GM23248 (cell line): Measurements from ENCODE around the gene TFCP2L1. TPM values are rescaled to one million over a fixed set of nuclear protein-coding genes. Genes with fewer than 3 reads are reported as not detected.
"Not testable (repeated sequence)": the region's sequence is repeated elsewhere in the genome, so short reads cannot be mapped to it uniquely, and the experiment has no call there.

Experiments used
- DNase-seq: peaks from one replicate; pipeline ENCODE4 v3.0.0-alpha.2; 2015
- H2AFZ ChIP-seq: fragments of 200-600 bp; sonication (generic); 2 replicates; pipeline ENCODE4 v1.6.1; 2016; ENCODE audit warnings: antibody characterized with exemption
- H3F3A ChIP-seq: fragments of 200-600 bp; sonication (generic); 2 replicates; pipeline ENCODE4 v1.6.1; 2016; ENCODE audit warnings: mild to moderate bottlenecking, antibody characterized with exemption, mixed run types; ENCODE audit not compliant: insufficient read depth
- H3K27ac ChIP-seq: fragments of 200-600 bp; sonication (generic); 2 replicates; pipeline ENCODE4 v1.5.1; 2016; ENCODE audit warnings: mild to moderate bottlenecking
- H3K27me3 ChIP-seq: fragments of 200-600 bp; sonication (generic); replicated peaks from 2 replicates; pipeline ENCODE4 v1.6.1; 2016; ENCODE audit warnings: mild to moderate bottlenecking; ENCODE audit not compliant: insufficient read depth
- H3K36me3 ChIP-seq: fragments of 200-600 bp; sonication (generic); 2 replicates; pipeline ENCODE4 v1.6.1; 2016; ENCODE audit warnings: low read depth, mild to moderate bottlenecking
- H3K4me1 ChIP-seq: fragments of 200-600 bp; sonication (generic); 2 replicates; pipeline ENCODE4 v1.6.1; 2016; ENCODE audit warnings: mild to moderate bottlenecking; ENCODE audit not compliant: insufficient read depth
- H3K4me2 ChIP-seq: fragments of 200-600 bp; sonication (generic); one replicate; pipeline ENCODE4 v1.6.1; 2016; ENCODE audit warnings: mild to moderate bottlenecking; ENCODE audit not compliant: unreplicated experiment
- H3K4me3 ChIP-seq: fragments of 200-600 bp; sonication (generic); 2 replicates; pipeline ENCODE4 v1.5.1; 2016; ENCODE audit warnings: mild to moderate bottlenecking
- H3K79me2 ChIP-seq: fragments of 200-600 bp; sonication (generic); 2 replicates; pipeline ENCODE4 v1.6.1; 2016; ENCODE audit warnings: mild to moderate bottlenecking; ENCODE audit not compliant: insufficient read depth
- H3K9ac ChIP-seq: fragments of 200-600 bp; sonication (generic); 2 replicates; pipeline ENCODE4 v1.6.1; 2016; ENCODE audit warnings: mild to moderate bottlenecking
- H3K9me2 ChIP-seq: fragments of 200-600 bp; sonication (generic); 2 replicates; pipeline ENCODE4 v1.6.1; 2016; ENCODE audit warnings: mixed run types, mild to moderate bottlenecking, moderate library complexity; ENCODE audit not compliant: insufficient read depth
- H3K9me3 ChIP-seq: fragments of 200-600 bp; sonication (generic); one replicate; pipeline ENCODE4 v1.6.1; 2017; ENCODE audit warnings: low read depth
- H4K20me1 ChIP-seq: fragments of 200-600 bp; sonication (generic); 2 replicates; pipeline ENCODE4 v1.6.0; 2016; ENCODE audit not compliant: insufficient read depth
- EZH2 ChIP-seq: fragments of 200-600 bp; sonication (generic); IDR thresholded peaks from 2 replicates; pipeline ENCODE4 v1.6.1; 2018; ENCODE audit warnings: antibody characterized with exemption, mild to moderate bottlenecking; ENCODE audit not compliant: insufficient read depth, poor library complexity, severe bottlenecking
- EZH2phosphoT487 ChIP-seq: fragments of 200-600 bp; sonication (generic); IDR thresholded peaks from 2 replicates; pipeline ENCODE4 v1.6.1; 2018; ENCODE audit warnings: antibody characterized with exemption, moderate library complexity, mild to moderate bottlenecking, low read depth; ENCODE audit not compliant: insufficient read depth
- WGBS, 2 experiments: methylation state at CpG; one replicate each; pipeline ENCODE4 v1.1.6; 2015 to 2017; ENCODE audit warnings: low lambda C conversion rate in 2 of 2, low coverage in 1 of 2; ENCODE audit errors: missing lambda C conversion rate in 2 of 2; 5-methylcytosine and 5-hydroxymethylcytosine counted together
- in situ Hi-C: fragments of 300-500 bp; cut with MboI; formaldehyde crosslinking; loops from 2 replicates; pipeline ENCODE4 v1.15.0; 2020
- polyA plus RNA-seq: library from polyadenylated mRNA; unstranded; fragments of >200 nt; fragmentation: Nextera tagmentation; extraction: Ambion mirVana; gene quantifications from 2 replicates; pipeline ENCODE4 v1.2.1, GENCODE V29; 2016
- total RNA-seq: library from RNA; depleted of rRNA; stranded (reverse); fragments of >200 nt; shearing (Covaris generic); gene quantifications from 2 replicates; pipeline ENCODE4 v1.2.3, GENCODE V29; 2014; rRNA removed

Gene TFCP2L1
- not detected in 2 replicates for total RNA-seq
- not detected in 2 replicates for polyA plus RNA-seq

DNA sequence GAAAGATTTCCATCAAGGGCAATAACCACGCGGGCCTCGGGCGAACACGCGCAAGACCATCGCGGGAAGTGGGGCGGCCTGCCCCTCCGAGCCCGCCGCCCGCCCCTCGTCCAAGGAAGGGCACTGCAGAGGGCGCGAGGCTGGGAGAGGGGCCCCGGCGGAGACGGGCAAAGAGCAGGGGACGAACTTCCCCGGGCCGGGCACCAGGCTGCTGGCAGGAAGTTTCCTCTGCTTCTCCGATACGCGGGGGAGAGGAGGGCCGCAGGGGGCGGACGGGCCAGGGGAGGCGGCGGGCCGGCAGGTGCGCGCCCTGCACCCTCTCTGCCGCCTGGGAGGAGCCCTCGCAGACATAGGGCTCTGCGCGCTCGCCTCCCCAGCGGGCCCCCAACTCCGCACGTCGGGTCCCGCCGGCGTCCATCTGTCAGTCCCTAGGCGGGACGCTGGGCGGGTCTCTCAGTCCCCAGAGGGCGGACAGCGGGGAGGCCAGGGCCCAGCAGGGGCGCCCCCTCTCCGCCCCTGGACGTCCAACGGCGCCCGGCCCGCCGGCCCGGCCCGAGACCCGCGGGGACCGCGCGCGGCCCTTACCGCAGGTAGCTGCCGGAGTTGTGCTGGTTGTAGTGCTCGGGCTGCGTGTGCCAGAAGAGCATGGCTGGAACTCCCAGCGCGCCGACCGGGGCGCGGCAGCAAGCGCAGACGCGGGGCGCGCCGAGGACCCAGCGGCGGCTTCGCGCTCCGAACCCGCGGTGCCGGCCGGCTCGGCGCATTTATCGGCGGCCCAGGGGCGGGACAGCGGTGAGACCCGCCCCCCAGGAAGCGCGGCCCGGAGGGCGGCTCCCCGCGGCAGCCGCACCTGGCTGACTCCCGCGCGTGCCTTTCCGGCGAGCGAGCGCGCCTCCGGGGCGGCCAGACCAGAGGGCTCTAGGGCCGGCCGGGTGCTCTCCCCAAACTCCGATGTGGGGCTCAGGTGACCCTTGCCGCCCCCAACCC lies at the start of gene TFCP2L1:
Gene TFCP2L1, minus strand, starts transcription at position 740 of the 987 bp plus-strand sequence. Its CDS starts 93 bp downstream, at position 647.
- H3K9me2 ChIP-seq: no peaks in the 10 kb centered on the region
- H3K9ac ChIP-seq: no peak within 1 kb of the TSS
- H3K4me2 ChIP-seq: no peak within 1 kb of the TSS
- H3K27me3 ChIP-seq: peaks cover 57% of the 10 kb centered on the region
- in situ Hi-C loops: no loop called here
- peak; percentile 26 for DNase-seq
- no peaks in the 10 kb centered on the region for H4K20me1 ChIP-seq
- no peaks in the 10 kb centered on the region for H3K9me3 ChIP-seq
- H3K36me3 ChIP-seq: no peaks in the 10 kb centered on the region
- H3K4me3 ChIP-seq: peak within 1 kb of the TSS; percentile 41
- H3K27ac ChIP-seq: no peak within 1 kb of the TSS
- peak; percentile 64 for TF ChIP-seq EZH2
- TF ChIP-seq EZH2phosphoT487: no peak
- H3F3A ChIP-seq: no peaks in the 10 kb centered on the region
- H2AFZ ChIP-seq: no peak within 1 kb of the TSS; the same call in 1 of the 2 replicates
- no peaks in the 10 kb centered on the region for H3K4me1 ChIP-seq
- 4 to 5% methylated on average over 76 to 103 of the region's 119 CpGs for WGBS, 2 experiments
- H3K79me2 ChIP-seq: no peaks in the 10 kb centered on the region

- no peaks in the 10 kb centered on the region for H3K79me2 ChIP-seq
These were observed 49.0 kb upstream of the TFCP2L1 start for GRCh38 chr2:121333834-121334558.

DNA sequence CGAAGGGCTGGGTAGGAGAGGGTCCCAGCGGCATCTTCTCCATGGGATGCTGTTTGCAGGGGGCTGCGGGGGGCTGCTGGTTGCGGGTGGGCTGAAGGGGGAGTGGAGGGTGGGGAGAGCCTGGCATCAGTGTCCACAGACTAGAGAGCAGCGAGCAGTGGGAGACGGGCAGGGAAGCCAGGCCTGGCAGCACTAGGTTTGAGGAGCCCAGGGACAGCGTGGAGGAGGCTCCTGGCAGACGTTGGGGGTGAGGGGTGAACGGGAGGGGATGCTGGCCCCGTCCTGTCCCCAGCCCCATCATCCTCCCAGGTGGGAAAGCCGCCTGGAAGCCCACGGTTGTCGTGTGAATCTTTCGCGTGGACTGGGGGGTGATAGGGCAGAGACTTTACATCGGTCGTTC lies 48.2 kb upstream of the TFCP2L1 start:
- 64 to 68% methylated on average over 12 to 17 of the region's 17 CpGs for WGBS, 2 experiments
- Histone ChIP-seq H3K79me2 (no peaks in the 10 kb centered on the region), H3K9me2 (no peaks in the 10 kb centered on the region), H3K4me3 (no peak overlapping the region), H3K27me3 (peaks cover 7% of the 10 kb centered on the region; the same call in 1 of the 2 replicates), H2AFZ (no peak overlapping the region), H3K9me3 (no peaks in the 10 kb centered on the region), H3K4me1 (no peaks in the 10 kb centered on the region), H3F3A (no peaks in the 10 kb centered on the region), H3K27ac (no peak overlapping the region), H3K9ac (no peak overlapping the region), H3K4me2 (no peak overlapping the region), H4K20me1 (no peaks in the 10 kb centered on the region), H3K36me3 (no peaks in the 10 kb centered on the region; the same call in 1 of the 2 replicates)
- in situ Hi-C loops: no loop called here
- TF ChIP-seq EZH2phosphoT487 (no peak), EZH2 (no peak)
- no peak for DNase-seq

More at GRCh38 chr2:121333834-121334558, 49.0 kb upstream of the TFCP2L1 start:
- no peaks in the 10 kb centered on the region; the same call in 1 of the 2 replicates for H3K36me3 ChIP-seq
- no peaks in the 10 kb centered on the region for H4K20me1 ChIP-seq
- H3K27me3 ChIP-seq: peaks cover 7% of the 10 kb centered on the region; the same call in 1 of the 2 replicates
- 33 to 35% methylated on average over 12 of the region's 12 CpGs for WGBS, 2 experiments
- no peak overlapping the region for H2AFZ ChIP-seq
- H3K4me2 ChIP-seq: no peak overlapping the region
- H3K27ac ChIP-seq: no peak overlapping the region
- in situ Hi-C loops: no loop called here
- H3K9ac ChIP-seq: no peak overlapping the region
- no peaks in the 10 kb centered on the region for H3K9me3 ChIP-seq
- no peak overlapping the region for H3K4me3 ChIP-seq
- TF ChIP-seq EZH2phosphoT487 (no peak), EZH2 (no peak)
- H3F3A ChIP-seq: no peaks in the 10 kb centered on the region
- no peaks in the 10 kb centered on the region for H3K9me2 ChIP-seq
- no peaks in the 10 kb centered on the region for H3K4me1 ChIP-seq
- no peak for DNase-seq

DNA sequence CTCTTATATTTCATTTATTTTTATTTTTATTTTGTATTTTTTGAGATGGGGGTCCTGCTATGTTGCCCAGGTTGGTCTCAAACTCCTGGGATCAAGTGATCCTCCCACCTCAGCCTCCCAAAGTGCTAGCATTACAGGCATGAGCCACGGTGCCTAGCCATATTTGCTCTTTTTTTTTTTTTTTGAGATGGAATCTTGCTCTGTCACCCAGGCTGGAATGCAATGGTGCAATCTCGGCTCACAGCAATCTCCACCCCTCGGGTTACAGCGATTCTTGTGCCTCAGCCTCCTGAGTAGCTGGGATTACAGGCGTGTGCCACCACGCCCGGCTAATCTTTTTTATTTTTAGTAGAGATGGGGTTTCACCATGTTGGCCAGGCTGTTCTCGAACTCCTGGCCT lies 46.3 kb upstream of the TFCP2L1 start:
- in situ Hi-C loops, H3K79me2 ChIP-seq, H3F3A ChIP-seq, H3K36me3 ChIP-seq, H3K9me2 ChIP-seq, H3K9me3 ChIP-seq, H3K4me3 ChIP-seq, H3K27ac ChIP-seq, DNase-seq, H2AFZ ChIP-seq, H3K27me3 ChIP-seq, H4K20me1 ChIP-seq, H3K9ac ChIP-seq, H3K4me2 ChIP-seq, H3K4me1 ChIP-seq: not testable (repeated sequence)
- WGBS, 2 experiments: 67 to 70% methylated on average over 8 of the region's 8 CpGs
